GM21529 (cell line): ENCODE data around the gene DDAH1.

Experiments
- ATAC-seq: cut with Tn5 transposase; IDR thresholded peaks from one replicate; pipeline ENCODE4 v1.9.1; 2021; ENCODE audit not compliant: unreplicated experiment

The DDAH1 gene

GRCh38 chr1:85445906-85446305, 19.1 kb downstream of the DDAH1 start:
- ATAC-seq = no peak

- no peak for ATAC-seq
These were observed 20.6 kb downstream of the DDAH1 start for GRCh38 chr1:85444381-85444780.

GRCh38 chr1:85440612-85441011, 24.3 kb downstream of the DDAH1 start:
- ATAC-seq = no peak

GRCh38 chr1:85438353-85438752, 26.6 kb downstream of the DDAH1 start:
- ATAC-seq = no peak

GRCh38 chr1:85437139-85437538, 27.8 kb downstream of the DDAH1 start:
- no peak for ATAC-seq

- ATAC-seq = no peak
These were observed 31.9 kb downstream of the DDAH1 start for GRCh38 chr1:85433096-85433495.

GRCh38 chr1:85428471-85429089, 36.4 kb downstream of the DDAH1 start:
- no peak for ATAC-seq

GRCh38 chr1:85427849-85428248, 37.1 kb downstream of the DDAH1 start:
- ATAC-seq = no peak

GRCh38 chr1:85427331-85427730, 37.6 kb downstream of the DDAH1 start:
- ATAC-seq = no peak

- ATAC-seq = no peak
These were observed 43.8 kb downstream of the DDAH1 start for GRCh38 chr1:85421179-85421578.

GRCh38 chr1:85420199-85420598, 44.8 kb downstream of the DDAH1 start:
- no peak for ATAC-seq

GRCh38 chr1:85417876-85418275, 47.1 kb downstream of the DDAH1 start:
- no peak for ATAC-seq

- ATAC-seq = no peak
These were observed 47.9 kb downstream of the DDAH1 start for GRCh38 chr1:85417017-85417416.

GRCh38 chr1:85413169-85413568, 51.8 kb downstream of the DDAH1 start:
- no peak for ATAC-seq

GRCh38 chr1:85411567-85412305, 53.2 kb downstream of the DDAH1 start:
- ATAC-seq = no peak

- ATAC-seq = no peak
These were observed 55.4 kb downstream of the DDAH1 start for GRCh38 chr1:85409516-85409915.

GRCh38 chr1:85407746-85408377, 57.1 kb downstream of the DDAH1 start:
- no peak for ATAC-seq

- ATAC-seq = no peak
These were observed 57.9 kb downstream of the DDAH1 start for GRCh38 chr1:85406887-85407533.

GRCh38 chr1:85406081-85406480, 58.9 kb downstream of the DDAH1 start:
- ATAC-seq = no peak

- no peak for ATAC-seq
These were observed 60.6 kb downstream of the DDAH1 start for GRCh38 chr1:85404408-85404807.

- no peak for ATAC-seq
These were observed 66.4 kb downstream of the DDAH1 start for GRCh38 chr1:85398391-85399064.
